Tibial nerve (tissue), 3 donors: Measurements from ENCODE around the gene GRK2.

Experiments used
- CTCF ChIP-seq, 5 experiments: fragments of 200-600 bp in 3 of 5; fragments of 450-650 bp in 2 of 5; sonication (generic) in 3 of 5; IDR thresholded peaks; one replicate each; pipeline ENCODE4 v1.5.1; 2016 to 2019; ENCODE audit warnings: antibody characterized with exemption in 5 of 5, mild to moderate bottlenecking in 3 of 5, moderate library complexity in 2 of 5
- POLR2A ChIP-seq, 2 donors: fragments of 450-650 bp; IDR thresholded peaks; one replicate each; pipeline ENCODE4 v1.6.1; 2017; ENCODE audit warnings: antibody characterized with exemption in 2 of 2, mild to moderate bottlenecking in 2 of 2, moderate library complexity in 2 of 2

- no peak for TF ChIP-seq CTCF (IDR thresholded peaks at IDR 0.05)
- no peak for TF ChIP-seq POLR2A (IDR thresholded peaks at IDR 0.05)
Observed at GRCh38 chr11:67320691-67321090, 54.4 kb downstream of the GRK2 start.
